ENCODE measurements around the gene ADGRG1. TPM values are rescaled to one million over a fixed set of nuclear protein-coding genes. Genes with fewer than 3 reads are reported as not detected.
"Not testable (repeated sequence)": the region's sequence is repeated elsewhere in the genome, so short reads cannot be mapped to it uniquely, and the experiment has no call there.

ADGRG1 gene
- polyA plus RNA-seq, 1 experiment = 2.1 TPM

GRCh38 chr16:57711346-57711745, 82.9 kb downstream of the ADGRG1 start:
- no peak for TF ChIP-seq CTCF (IDR thresholded peaks at IDR 0.05; ENCODE audit: low read depth, low read length)
- ChIA-PET POLR2A (no interaction called here), CTCF (interaction anchor here (2.1 kb wide), 1 partner anchor 135 kb away, joined by 4 read pairs; no protein-coding TSS in a partner anchor)
- no peak for DNase-seq (ENCODE audit: low read depth, low spot score)
- Histone ChIP-seq H3K27me3 (ENCODE audit: control insufficient read depth, insufficient read depth, low read length) (peaks cover 38% of the 10 kb centered on the region), H3K9me3 (ENCODE audit: control insufficient read depth, insufficient read depth, low read length) (no peaks in the 10 kb centered on the region), H3K4me3 (ENCODE audit: low read depth, low read length) (no peak overlapping the region), H3K27ac (ENCODE audit: low read depth, low read length) (no peak overlapping the region)

GRCh38 chr16:57711993-57712392, 83.6 kb downstream of the ADGRG1 start:
- Histone ChIP-seq H3K27ac (ENCODE audit: low read depth, low read length) (no peak overlapping the region), H3K4me3 (ENCODE audit: low read depth, low read length) (no peak overlapping the region), H3K27me3 (ENCODE audit: control insufficient read depth, insufficient read depth, low read length) (peaks cover 38% of the 10 kb centered on the region), H3K9me3 (ENCODE audit: control insufficient read depth, insufficient read depth, low read length) (no peaks in the 10 kb centered on the region)
- no peak for DNase-seq (ENCODE audit: low read depth, low spot score)
- CTCF ChIA-PET = interaction anchor here (0.9 to 2.1 kb wide), 3 partner anchors 81 to 192 kb away, joined by 3 to 4 read pairs (median 3); no protein-coding TSS in a partner anchor
- POLR2A ChIA-PET = no interaction called here
- TF ChIP-seq CTCF (IDR thresholded peaks at IDR 0.05; ENCODE audit: low read depth, low read length) = no peak

- H3K27ac ChIP-seq (ENCODE audit: low read depth, low read length); H3K9me3 ChIP-seq (ENCODE audit: control insufficient read depth, insufficient read depth, low read length); H3K4me3 ChIP-seq (ENCODE audit: low read depth, low read length); POLR2A ChIA-PET; DNase-seq (ENCODE audit: low read depth, low spot score): not testable (repeated sequence)
- H3K27me3 ChIP-seq (ENCODE audit: control insufficient read depth, insufficient read depth, low read length) = peaks cover 35% of the 10 kb centered on the region
- CTCF ChIA-PET = interaction anchor here (0.9 to 2.1 kb wide), 3 partner anchors 82 to 192 kb away, joined by 3 to 4 read pairs (median 3); no protein-coding TSS in a partner anchor
These were observed 84.1 kb downstream of the ADGRG1 start for GRCh38 chr16:57712569-57712968.

- no peak for TF ChIP-seq CTCF (IDR thresholded peaks at IDR 0.05; ENCODE audit: low read depth, low read length)
- H3K9me3 ChIP-seq (ENCODE audit: control insufficient read depth, insufficient read depth, low read length) = no peaks in the 10 kb centered on the region
- no peak overlapping the region for H3K27ac ChIP-seq (ENCODE audit: low read depth, low read length)
- no peak overlapping the region for H3K4me3 ChIP-seq (ENCODE audit: low read depth, low read length)
- CTCF ChIA-PET = interaction anchor here (0.5 to 2.1 kb wide), 3 partner anchors 138 to 293 kb away, joined by 3 to 4 read pairs (median 3); no protein-coding TSS in a partner anchor
- H3K27me3 ChIP-seq (ENCODE audit: control insufficient read depth, insufficient read depth, low read length) = peaks cover 37% of the 10 kb centered on the region
- no peak for DNase-seq (ENCODE audit: low read depth, low spot score)
- POLR2A ChIA-PET = no interaction called here
These were observed 85.2 kb downstream of the ADGRG1 start for GRCh38 chr16:57713596-57713995.

- peaks cover 36% of the 10 kb centered on the region for H3K27me3 ChIP-seq (ENCODE audit: control insufficient read depth, insufficient read depth, low read length)
These were observed 85.6 kb downstream of the ADGRG1 start for GRCh38 chr16:57714047-57714446.

More at GRCh38 chr16:57714047-57714446, 85.6 kb downstream of the ADGRG1 start:
- DNase-seq (ENCODE audit: low read depth, low spot score) = no peak
- H3K4me3 ChIP-seq (ENCODE audit: low read depth, low read length) = no peak overlapping the region
- ChIA-PET POLR2A (no interaction called here), CTCF (no interaction called here)
- no peaks in the 10 kb centered on the region for H3K9me3 ChIP-seq (ENCODE audit: control insufficient read depth, insufficient read depth, low read length)
- no peak overlapping the region for H3K27ac ChIP-seq (ENCODE audit: low read depth, low read length)
- no peak for TF ChIP-seq CTCF (IDR thresholded peaks at IDR 0.05; ENCODE audit: low read depth, low read length)

Other genes starting within 250 kb of the ADGRG1 start
- not detected in 2 replicates for gene CCL17, start 223.9 kb upstream of the ADGRG1 start, polyA plus RNA-seq (2011; rRNA removed)
- 48.6 and 49.7 TPM in 2 replicates for gene CIAPIN1, start 181.2 kb upstream of the ADGRG1 start, polyA plus RNA-seq (2011; rRNA removed)
- 59.0 and 60.3 TPM in 2 replicates for gene COQ9, start 181.2 kb upstream of the ADGRG1 start, polyA plus RNA-seq (2011; rRNA removed)
- 143 and 149 TPM in 2 replicates for gene POLR2C, start 166.0 kb upstream of the ADGRG1 start, polyA plus RNA-seq (2011; rRNA removed)
- 12.5 and 15.9 TPM in 2 replicates for gene DOK4, start 142.1 kb upstream of the ADGRG1 start, polyA plus RNA-seq (2011; rRNA removed)
- 7.1 and 8.3 TPM in 2 replicates for gene CCDC102A, start 92.1 kb upstream of the ADGRG1 start, polyA plus RNA-seq (2011; rRNA removed)
- not detected in 2 replicates for gene ADGRG5, start 86.0 kb upstream of the ADGRG1 start, polyA plus RNA-seq (2011; rRNA removed)
- gene ADGRG3, start 39.7 kb downstream of the ADGRG1 start, polyA plus RNA-seq (2011; rRNA removed) = not detected in 2 replicates
- gene DRC7, start 66.2 kb downstream of the ADGRG1 start, polyA plus RNA-seq (2011; rRNA removed) = not detected in 2 replicates
- gene KATNB1, start 107.1 kb downstream of the ADGRG1 start, polyA plus RNA-seq (2011; rRNA removed) = 10.7 and 15.1 TPM in 2 replicates
- gene KIFC3, start 173.9 kb downstream of the ADGRG1 start, polyA plus RNA-seq (2011; rRNA removed) = 24.4 and 31.2 TPM in 2 replicates

Measured in AG04450 (cell line).